Loucy (cell line): ENCODE measurements around the gene IGHMBP2.

Experiments
- EZH2phosphoT487 ChIP-seq: fragments of 200-600 bp; IDR thresholded peaks from 2 replicates; pipeline ENCODE4 v1.6.1; 2018; ENCODE audit warnings: antibody characterized with exemption, mild to moderate bottlenecking, moderate library complexity, borderline replicate concordance
- TF ChIP-seq, protein P1 (sequence below): fragments of 200-600 bp; sonication (generic); conservative IDR thresholded peaks from 2 replicates; pipeline ENCODE4 v1.5.1; 2014; ENCODE audit warnings: mild to moderate bottlenecking, antibody characterized with exemption, low read length

GRCh38 chr11:68878022-68878421 lies 25.7 kb upstream of the IGHMBP2 start:
- TF ChIP-seq, protein P1, sequence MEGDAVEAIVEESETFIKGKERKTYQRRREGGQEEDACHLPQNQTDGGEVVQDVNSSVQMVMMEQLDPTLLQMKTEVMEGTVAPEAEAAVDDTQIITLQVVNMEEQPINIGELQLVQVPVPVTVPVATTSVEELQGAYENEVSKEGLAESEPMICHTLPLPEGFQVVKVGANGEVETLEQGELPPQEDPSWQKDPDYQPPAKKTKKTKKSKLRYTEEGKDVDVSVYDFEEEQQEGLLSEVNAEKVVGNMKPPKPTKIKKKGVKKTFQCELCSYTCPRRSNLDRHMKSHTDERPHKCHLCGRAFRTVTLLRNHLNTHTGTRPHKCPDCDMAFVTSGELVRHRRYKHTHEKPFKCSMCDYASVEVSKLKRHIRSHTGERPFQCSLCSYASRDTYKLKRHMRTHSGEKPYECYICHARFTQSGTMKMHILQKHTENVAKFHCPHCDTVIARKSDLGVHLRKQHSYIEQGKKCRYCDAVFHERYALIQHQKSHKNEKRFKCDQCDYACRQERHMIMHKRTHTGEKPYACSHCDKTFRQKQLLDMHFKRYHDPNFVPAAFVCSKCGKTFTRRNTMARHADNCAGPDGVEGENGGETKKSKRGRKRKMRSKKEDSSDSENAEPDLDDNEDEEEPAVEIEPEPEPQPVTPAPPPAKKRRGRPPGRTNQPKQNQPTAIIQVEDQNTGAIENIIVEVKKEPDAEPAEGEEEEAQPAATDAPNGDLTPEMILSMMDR = no peak
- TF ChIP-seq EZH2phosphoT487 = no peak
